HUES6 (cell line): ENCODE measurements around the gene BANP.
"Not testable (repeated sequence)": the region's sequence is repeated elsewhere in the genome, so short reads cannot be mapped to it uniquely, and the experiment has no call there.

ENCODE experiments used
- H3K27ac ChIP-seq: 2 replicates; pipeline ENCODE4 v1.7.0; 2013; ENCODE audit warnings: low read depth, mild to moderate bottlenecking, low read length, inconsistent platforms
- H3K27me3 ChIP-seq: 2 replicates; pipeline ENCODE4 v1.6.1; 2013; ENCODE audit warnings: low read length; ENCODE audit not compliant: control insufficient read depth, insufficient read depth
- H3K36me3 ChIP-seq: 2 replicates; pipeline ENCODE4 v1.6.1; 2013; ENCODE audit warnings: low read length; ENCODE audit not compliant: control insufficient read depth, insufficient read depth
- H3K4me1 ChIP-seq: 2 replicates; pipeline ENCODE4 v1.6.1; 2013; ENCODE audit warnings: low read length; ENCODE audit not compliant: control insufficient read depth, insufficient read depth
- H3K4me3 ChIP-seq: 2 replicates; pipeline ENCODE4 v1.5.1; 2013; ENCODE audit warnings: low read depth, low read length
- H3K9ac ChIP-seq: one replicate; pipeline ENCODE4 v1.6.1; 2013; ENCODE audit warnings: mild to moderate bottlenecking, low read length
- H3K9me3 ChIP-seq: 2 replicates; pipeline ENCODE4 v1.6.1; 2013; ENCODE audit warnings: low read depth, low read length; ENCODE audit not compliant: control insufficient read depth, insufficient read depth

The BANP gene

DNA sequence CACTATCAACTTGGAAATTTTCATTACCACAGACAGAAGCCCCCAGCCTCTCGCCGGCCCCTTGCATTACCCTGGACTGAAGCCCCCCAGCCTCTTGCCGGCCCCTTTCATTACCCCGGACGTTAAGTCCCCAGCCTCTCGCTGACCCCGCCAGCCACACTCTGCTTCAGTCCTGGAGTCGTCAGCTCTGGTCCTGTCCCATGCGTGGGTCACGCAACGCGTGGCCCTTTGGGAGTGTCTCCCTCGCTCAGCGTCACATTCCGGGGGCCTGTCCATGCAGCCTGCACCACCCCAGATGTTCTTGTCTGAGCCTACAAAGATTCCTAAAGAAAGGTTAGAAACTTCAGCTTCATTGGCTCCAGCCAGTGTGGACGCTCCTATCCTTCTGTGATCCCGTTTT lies 153.1 kb downstream of the BANP start:
- H3K27me3 ChIP-seq, result peaks cover 14% of the 10 kb centered on the region; the same call in 1 of the 2 replicates
- H3K36me3 ChIP-seq, H3K9me3 ChIP-seq, H3K4me3 ChIP-seq, H3K4me1 ChIP-seq, H3K9ac ChIP-seq, H3K27ac ChIP-seq: not testable (repeated sequence)

DNA sequence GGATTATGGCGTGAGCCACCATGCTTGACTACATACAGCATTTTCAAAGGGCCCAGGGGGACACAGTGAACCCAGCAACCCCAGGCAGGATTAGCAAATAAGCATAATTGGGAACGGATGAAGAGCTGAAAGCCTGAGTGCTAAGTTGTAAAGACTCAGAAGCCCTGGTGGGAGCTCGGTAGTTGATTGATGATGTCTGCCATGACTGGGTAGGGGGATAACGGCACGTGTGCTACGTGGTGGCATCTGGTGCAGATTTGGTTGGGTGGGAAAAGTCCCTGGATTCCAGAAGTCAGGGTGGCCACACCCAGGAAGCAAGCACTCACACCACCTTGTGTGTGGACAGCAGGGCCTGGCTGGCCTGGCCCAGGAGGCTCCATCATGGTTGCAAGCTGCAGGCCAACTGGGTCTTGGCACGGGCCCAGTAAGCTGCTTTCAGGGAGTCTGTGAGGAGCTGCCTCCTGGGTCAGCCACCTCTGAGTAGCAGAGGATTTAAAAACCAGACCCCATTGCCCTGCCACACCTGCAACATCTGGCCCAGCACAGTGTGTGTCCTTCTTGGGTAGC lies 154.4 kb downstream of the BANP start:
- H3K4me3 ChIP-seq, H3K9me3 ChIP-seq, H3K9ac ChIP-seq, H3K27ac ChIP-seq, H3K27me3 ChIP-seq, H3K36me3 ChIP-seq, H3K4me1 ChIP-seq: not testable (repeated sequence)

DNA sequence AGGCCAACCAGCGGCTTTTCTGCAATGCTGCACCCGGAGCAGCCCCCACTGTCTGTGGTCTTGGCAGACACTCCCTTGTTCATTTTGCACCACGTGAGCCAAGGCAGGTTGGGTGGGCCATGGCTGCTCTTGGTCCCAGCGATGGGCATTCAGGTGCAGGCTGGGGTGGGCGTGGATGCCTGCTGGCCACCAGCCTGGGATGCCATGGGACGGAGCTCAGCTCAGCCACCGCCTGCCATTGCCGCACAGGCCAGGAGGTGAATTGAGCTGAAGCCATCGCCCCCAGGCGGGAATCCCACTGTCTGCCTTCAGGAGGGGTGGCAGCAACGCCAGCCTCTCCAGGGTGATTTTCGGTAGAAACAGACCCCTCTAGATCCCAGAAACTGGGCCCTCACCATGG lies 155.3 kb downstream of the BANP start:
- not testable (repeated sequence) for H3K9ac ChIP-seq, H3K27ac ChIP-seq, H3K27me3 ChIP-seq, H3K4me1 ChIP-seq, H3K4me3 ChIP-seq, H3K36me3 ChIP-seq, H3K9me3 ChIP-seq

DNA sequence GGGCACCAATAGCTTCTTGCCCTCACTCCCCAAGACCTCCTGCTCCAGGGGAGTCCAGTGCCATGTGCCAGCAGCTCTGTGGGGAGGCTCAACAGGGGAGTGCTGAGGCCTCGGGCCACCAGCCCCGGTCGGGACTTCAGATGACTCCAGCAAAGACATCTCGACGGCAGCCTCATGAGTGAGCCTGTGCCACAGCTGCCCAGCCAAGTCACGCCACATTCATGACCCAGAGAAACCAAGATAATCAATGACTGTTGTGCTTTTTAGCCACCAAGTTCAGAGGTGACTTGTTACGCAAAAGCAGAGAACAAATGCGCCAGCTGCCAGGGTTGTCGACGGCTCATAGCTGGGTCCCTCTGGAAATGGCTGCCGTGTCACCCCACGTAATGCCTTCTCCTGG lies 157.5 kb downstream of the BANP start:
- H3K4me1 ChIP-seq, result no peaks in the 10 kb centered on the region
- no peak overlapping the region for H3K4me3 ChIP-seq
- no peak overlapping the region for H3K27ac ChIP-seq
- no peaks in the 10 kb centered on the region for H3K27me3 ChIP-seq
- no peaks in the 10 kb centered on the region for H3K36me3 ChIP-seq
- H3K9me3 ChIP-seq, result peaks cover 7% of the 10 kb centered on the region; the same call in 1 of the 2 replicates
- H3K9ac ChIP-seq, result no peak overlapping the region

DNA sequence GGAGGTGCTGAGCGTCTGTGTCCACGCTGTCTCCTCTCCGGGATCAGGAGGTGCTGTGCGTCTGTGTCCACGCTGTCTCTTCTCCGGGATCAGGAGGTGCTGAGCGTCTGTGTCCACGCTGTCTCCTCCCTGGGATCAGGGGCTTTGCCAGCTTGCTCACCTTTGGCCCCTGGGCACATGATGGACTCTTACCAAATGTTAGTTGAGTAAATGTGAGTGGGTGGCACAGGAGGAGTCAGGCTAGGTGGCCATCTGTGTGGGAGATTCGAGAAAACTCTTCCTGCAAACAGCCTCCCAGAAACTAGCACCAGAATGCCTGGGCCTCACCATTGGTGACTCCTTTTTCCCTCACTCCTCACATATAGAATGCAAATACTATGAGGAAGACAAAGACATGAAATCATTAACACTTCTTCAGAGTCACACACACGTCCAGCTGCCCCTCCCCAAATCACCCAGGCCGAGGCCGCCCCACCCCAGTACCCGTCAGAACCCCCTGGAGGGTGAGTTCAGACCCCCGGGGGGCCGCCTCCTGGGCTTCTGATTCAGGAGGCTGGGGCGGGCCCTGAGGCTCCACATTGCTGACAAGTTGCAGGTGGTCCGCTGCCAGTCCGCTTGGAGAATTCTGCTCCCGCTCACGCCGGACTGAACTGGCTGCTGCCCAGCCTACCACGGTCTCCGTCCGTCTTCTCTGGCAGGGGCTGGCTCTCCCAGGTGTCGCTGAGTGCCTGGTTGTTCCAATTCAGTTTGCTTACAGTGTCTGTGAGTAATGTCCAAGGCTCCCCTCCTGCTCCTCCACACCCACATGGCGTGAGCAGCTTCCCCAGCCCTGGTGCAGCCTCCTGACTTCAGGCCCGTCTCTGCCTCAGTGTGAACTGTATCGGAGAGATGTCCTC lies 158.7 kb downstream of the BANP start:
- not testable (repeated sequence) for H3K36me3 ChIP-seq, H3K4me3 ChIP-seq, H3K27ac ChIP-seq, H3K9me3 ChIP-seq, H3K4me1 ChIP-seq, H3K27me3 ChIP-seq, H3K9ac ChIP-seq

DNA sequence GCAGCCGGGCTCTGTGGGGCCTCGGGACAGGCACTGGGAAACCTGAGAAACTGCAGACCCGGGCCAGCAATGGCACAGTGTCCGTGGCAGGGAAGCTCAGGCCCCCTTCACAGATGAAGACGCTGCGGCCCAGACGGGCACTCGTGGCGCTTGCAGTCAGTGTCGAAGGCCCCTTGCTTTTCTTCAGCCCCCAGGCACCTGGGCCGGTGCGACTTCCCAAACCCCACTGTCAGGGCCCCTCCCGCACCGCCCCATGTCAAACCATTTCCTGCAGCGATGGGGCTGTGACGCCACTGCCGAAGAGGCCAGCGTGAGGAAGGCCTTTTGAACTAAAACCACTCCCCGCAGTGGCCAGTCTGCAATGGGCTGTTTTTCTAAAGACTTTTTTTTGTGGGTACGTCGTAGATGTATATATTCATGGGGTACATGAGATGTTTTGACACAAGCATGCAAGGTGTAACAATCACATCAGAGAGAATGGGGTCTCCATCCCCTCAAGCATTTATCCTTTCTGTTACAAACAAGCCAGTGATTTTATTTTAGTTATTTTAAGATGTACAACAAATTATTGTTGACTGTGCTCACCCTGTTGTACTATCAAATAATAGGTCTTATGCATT lies 159.8 kb downstream of the BANP start:
- H3K9ac ChIP-seq, H3K36me3 ChIP-seq, H3K9me3 ChIP-seq, H3K27me3 ChIP-seq, H3K27ac ChIP-seq, H3K4me1 ChIP-seq, H3K4me3 ChIP-seq: not testable (repeated sequence)

DNA sequence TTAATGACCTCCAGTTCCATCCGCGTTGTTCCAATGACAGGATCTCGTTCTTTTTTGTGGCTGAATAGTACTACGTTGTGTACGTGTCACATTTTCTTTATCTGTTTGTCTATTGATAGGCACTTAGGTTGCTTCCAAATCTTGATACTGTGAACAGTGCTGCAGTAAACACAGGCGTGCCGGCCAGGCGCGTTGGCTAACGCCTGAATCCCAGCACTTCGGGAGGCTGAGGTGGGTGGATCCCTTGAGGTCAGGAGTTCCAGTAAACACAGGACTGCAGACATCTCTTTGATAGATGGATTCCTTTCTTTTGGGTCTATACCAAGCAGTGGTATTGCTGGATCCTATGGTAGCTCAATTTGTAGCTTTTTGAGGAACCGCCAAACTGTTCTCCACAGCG lies 160.7 kb downstream of the BANP start:
- H3K27me3 ChIP-seq, H3K4me1 ChIP-seq, H3K36me3 ChIP-seq, H3K27ac ChIP-seq, H3K4me3 ChIP-seq, H3K9me3 ChIP-seq, H3K9ac ChIP-seq: not testable (repeated sequence)

DNA sequence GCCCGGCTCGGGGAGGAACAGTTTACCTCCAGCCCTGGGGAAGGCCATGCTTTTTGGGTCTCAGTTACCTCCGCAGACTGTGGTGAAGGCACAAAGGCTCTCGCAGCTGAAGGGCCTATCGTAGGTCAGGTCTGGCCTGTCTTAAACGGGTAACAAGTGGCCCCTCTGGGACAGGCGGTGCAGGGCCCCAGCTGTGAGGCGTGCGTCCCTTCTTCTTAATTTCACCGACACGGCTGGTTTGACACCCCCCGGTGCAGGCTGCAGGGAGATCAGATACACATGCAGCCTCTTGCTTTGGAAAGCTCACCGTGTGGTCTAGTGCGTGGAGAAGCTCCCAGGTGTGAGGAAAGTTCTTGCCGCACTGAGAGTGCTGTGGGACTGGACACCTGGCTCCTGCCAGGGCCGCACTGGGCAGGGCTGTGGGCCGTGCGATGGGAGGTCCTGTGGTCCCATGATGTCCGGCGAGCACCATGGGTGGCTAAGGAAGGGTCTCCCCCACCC lies 162.4 kb downstream of the BANP start:
- peaks cover 5% of the 10 kb centered on the region; the same call in 1 of the 2 replicates for H3K9me3 ChIP-seq
- H3K27me3 ChIP-seq, result peaks cover 5% of the 10 kb centered on the region; the same call in 1 of the 2 replicates
- H3K4me3 ChIP-seq, result no peak overlapping the region
- no peak overlapping the region for H3K27ac ChIP-seq
- no peaks in the 10 kb centered on the region for H3K36me3 ChIP-seq
- no peak overlapping the region for H3K9ac ChIP-seq
- peaks cover 5% of the 10 kb centered on the region for H3K4me1 ChIP-seq

DNA sequence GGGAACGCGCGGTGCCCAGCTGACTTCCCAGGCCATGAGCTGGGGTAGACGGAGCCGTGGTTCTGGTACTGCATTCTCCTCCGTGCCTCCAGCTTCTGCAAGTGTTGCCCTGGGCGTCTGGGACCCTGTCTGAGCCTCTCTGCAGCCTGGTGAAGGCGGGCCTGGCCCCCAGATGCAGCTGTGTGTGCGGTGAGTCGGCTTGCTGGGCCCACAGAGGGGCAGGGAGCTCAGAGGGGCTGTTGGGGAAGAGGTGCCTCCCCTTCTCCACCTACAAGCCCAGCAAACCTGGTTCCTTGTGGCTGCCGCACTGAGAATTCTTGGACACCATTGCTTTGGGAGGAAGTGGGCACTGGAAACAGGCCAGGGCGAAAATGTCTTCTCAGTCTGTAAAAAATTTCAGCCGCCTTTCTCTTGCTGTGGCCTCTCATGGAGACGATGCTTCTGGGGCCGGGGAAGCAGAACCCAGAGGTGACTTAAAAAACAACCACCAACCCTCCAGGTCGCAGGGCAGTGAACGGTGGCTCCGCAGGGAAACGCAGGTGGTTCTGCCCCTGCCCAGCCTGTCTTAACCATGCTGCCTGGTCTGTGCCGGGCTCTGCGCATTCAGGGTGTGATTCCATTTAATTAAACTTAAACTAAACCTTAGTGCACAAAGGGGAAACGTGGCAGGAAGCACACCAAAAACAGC lies 163.5 kb downstream of the BANP start:
- peaks cover 13% of the 10 kb centered on the region for H3K4me1 ChIP-seq
- H3K27me3 ChIP-seq, H3K9ac ChIP-seq, H3K36me3 ChIP-seq, H3K4me3 ChIP-seq, H3K27ac ChIP-seq, H3K9me3 ChIP-seq: not testable (repeated sequence)

DNA sequence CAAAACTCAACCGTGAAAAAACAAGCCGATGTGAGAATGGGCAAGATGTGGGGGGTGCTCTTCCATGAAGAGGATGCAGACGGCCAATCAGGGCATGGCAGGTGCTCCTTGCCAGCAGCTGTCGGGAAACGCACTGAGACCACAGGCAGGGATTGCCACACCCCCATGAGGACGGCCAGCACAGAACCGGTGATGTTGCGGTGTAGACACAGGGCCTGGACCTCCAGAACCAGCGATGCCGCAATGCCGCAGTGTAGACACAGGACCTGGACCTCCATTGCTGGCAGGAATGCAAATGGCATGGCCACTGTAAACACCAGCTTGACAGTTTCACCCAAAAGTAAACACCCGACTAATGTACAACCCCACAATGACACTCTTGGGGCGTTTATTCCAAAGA lies 164.9 kb downstream of the BANP start:
- peaks cover 14% of the 10 kb centered on the region for H3K4me1 ChIP-seq

DNA sequence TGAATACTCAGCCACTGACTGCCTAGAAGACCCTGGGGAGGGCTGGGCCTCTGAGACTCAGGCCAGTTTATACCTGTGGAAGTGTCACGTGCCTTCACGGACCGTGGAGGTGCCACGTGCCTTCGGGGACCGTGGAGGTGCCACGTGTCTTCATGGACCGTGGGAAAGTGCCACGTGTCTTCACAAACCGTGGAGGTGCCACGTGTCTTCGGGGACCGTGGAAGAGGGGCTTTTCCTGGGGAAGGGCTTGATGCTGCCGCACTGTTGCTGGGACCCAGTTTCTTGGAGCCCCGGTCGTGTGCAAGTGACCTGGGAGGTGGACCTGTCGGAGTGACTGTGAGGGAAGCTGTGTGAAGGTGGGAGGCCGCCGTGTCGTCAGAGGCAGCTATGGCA lies 166.2 kb downstream of the BANP start:
- Histone ChIP-seq H3K27ac (no peak overlapping the region), H3K27me3 (peaks cover 9% of the 10 kb centered on the region; the same call in 1 of the 2 replicates)

More for the DNA sequence above, 164.9 kb downstream of the BANP start:
- no peak overlapping the region for H3K9ac ChIP-seq
- H3K9me3 ChIP-seq, result no peaks in the 10 kb centered on the region
- no peaks in the 10 kb centered on the region for H3K36me3 ChIP-seq
- H3K27ac ChIP-seq, result no peak overlapping the region
- peaks cover 9% of the 10 kb centered on the region; the same call in 1 of the 2 replicates for H3K27me3 ChIP-seq
- H3K4me3 ChIP-seq, result no peak overlapping the region

More for the DNA sequence above, 166.2 kb downstream of the BANP start:
- Histone ChIP-seq H3K9me3 (peaks cover 5% of the 10 kb centered on the region; the same call in 1 of the 2 replicates), H3K4me3 (no peak overlapping the region), H3K4me1 (peaks cover 14% of the 10 kb centered on the region), H3K9ac (no peak overlapping the region), H3K36me3 (no peaks in the 10 kb centered on the region)
